CD4-positive, alpha-beta T cell (primary cell): Measurements from ENCODE around the gene NPPB. TPM values are rescaled to one million over a fixed set of nuclear protein-coding genes. Genes with fewer than 3 reads are reported as not detected.

ENCODE experiments used
- ATAC-seq: fragments of 200-7000 bp; cut with Tn5 transposase; one replicate; pipeline ENCODE4 v1.10.0; 2022; ENCODE audit warnings: mild to moderate bottlenecking; ENCODE audit not compliant: poor library complexity
- CTCF ChIA-PET: fragments of 350-600 bp; sonication (Branson Sonifier 250); formaldehyde crosslinking; loops from one replicate; lab custom pipeline; 2021; ENCODE audit warnings: antibody characterized with exemption, inconsistent platforms; lab: Charles Lee
- POLR2A ChIA-PET: fragments of 350-600 bp; sonication (Branson Sonifier 250); formaldehyde crosslinking; loops from one replicate; lab custom pipeline; 2021; ENCODE audit warnings: antibody characterized with exemption, inconsistent platforms; lab: Charles Lee
- DNase-seq, 14 experiments: peaks; one replicate each; pipeline ENCODE4 v3.0.0-alpha.2; 2013 to 2020; ENCODE audit warnings: mixed read lengths in 2 of 14
- H3K27ac ChIP-seq, 2 donors: one replicate each; pipeline versions ENCODE4 v1.5.1 to v1.7.0; 2013; ENCODE audit warnings: low read length in 2 of 2, low read depth in 1 of 2, mild to moderate bottlenecking in 1 of 2
- H3K27me3 ChIP-seq, 2 experiments: 1 replicate in 1 of 2; 2 replicates in 1 of 2; pipeline versions ENCODE4 v1.6.1 to v1.7.0; 2013; ENCODE audit warnings: low read length in 2 of 2, control low read depth in 1 of 2, mild to moderate bottlenecking in 1 of 2, moderate library complexity in 1 of 2; ENCODE audit not compliant: insufficient read depth in 2 of 2, control insufficient read depth in 1 of 2
- H3K36me3 ChIP-seq: one replicate; pipeline ENCODE4 v1.6.1; 2013; ENCODE audit warnings: low read length, control low read depth; ENCODE audit not compliant: insufficient read depth
- H3K4me1 ChIP-seq: one replicate; pipeline ENCODE4 v1.6.1; 2013; ENCODE audit warnings: low read length, control low read depth; ENCODE audit not compliant: insufficient read depth
- H3K4me3 ChIP-seq: one replicate; pipeline ENCODE4 v1.5.1; 2013; ENCODE audit warnings: mild to moderate bottlenecking, low read length, moderate library complexity
- H3K9me3 ChIP-seq, 2 experiments: 1 replicate in 1 of 2; 2 replicates in 1 of 2; pipeline versions ENCODE4 v1.6.1 to v1.7.0; 2013; ENCODE audit warnings: low read length in 2 of 2, mild to moderate bottlenecking in 2 of 2, control low read depth in 1 of 2, moderate library complexity in 1 of 2; ENCODE audit not compliant: control insufficient read depth in 1 of 2, insufficient read depth in 1 of 2
- H3K27ac Mint-ChIP-seq: one replicate; pipeline ENCODE4 v1.8.0; 2020; ENCODE audit warnings: mixed read lengths
- H3K27me3 Mint-ChIP-seq: one replicate; pipeline ENCODE4 v1.8.0; 2021; ENCODE audit warnings: mixed read lengths
- H3K36me3 Mint-ChIP-seq: one replicate; pipeline ENCODE4 v1.8.0; 2021; ENCODE audit warnings: low read depth, mixed read lengths
- H3K4me1 Mint-ChIP-seq: one replicate; pipeline ENCODE4 v1.8.0; 2021; ENCODE audit warnings: low read depth, mixed read lengths
- H3K4me3 Mint-ChIP-seq: one replicate; pipeline ENCODE4 v1.8.0; 2020; ENCODE audit warnings: mild to moderate bottlenecking, mixed read lengths
- H3K9me3 Mint-ChIP-seq: one replicate; pipeline ENCODE4 v1.8.0; 2020; ENCODE audit warnings: mixed read lengths
- CTCF ChIP-seq: fragments of 200-600 bp; IDR thresholded peaks from one replicate; pipeline ENCODE4 v1.8.0; 2022; ENCODE audit warnings: antibody characterized with exemption, mild to moderate bottlenecking
- intact Hi-C, 2 experiments: fragments of 100-400 bp; cut with DNase I in 1 of 2; cut with micrococcal nuclease in 1 of 2; formaldehyde crosslinking; loops; one replicate each; pipeline versions ENCODE4 v1.15.1 to v1.9.0; 2023 to 2025; cut with DNase I, micrococcal nuclease
- total RNA-seq, 174 experiments: library from RNA in 2 of 174; stranded (reverse) in 2 of 174; gene quantifications; one replicate each; pipeline ENCODE4 v1.2.3 and lab custom pipeline; 2021 to 2026

The NPPB gene
- total RNA-seq, 2 experiments from 2014 or later = not detected

- H3K9me3 Mint-ChIP-seq = no peaks in the 10 kb centered on the region
- Histone ChIP-seq H3K9me3 (peaks cover 0 to 12% of the 10 kb centered on the region in 2 experiments), H3K27me3 (peaks cover 4% of the 10 kb centered on the region in 2 experiments), H3K4me3 (no peak overlapping the region), H3K36me3 (no peaks in the 10 kb centered on the region), H3K4me1 (no peaks in the 10 kb centered on the region), H3K27ac (no peak overlapping the region)
- CTCF ChIA-PET = no interaction called here
- POLR2A ChIA-PET = interaction anchor here (0.9 kb wide), 1 partner anchor 30 kb away, joined by 4 read pairs; no protein-coding TSS in a partner anchor
- no peak overlapping the region for H3K4me3 Mint-ChIP-seq
- H3K27me3 Mint-ChIP-seq = peaks cover 17% of the 10 kb centered on the region
- DNase-seq (no peak), ATAC-seq (no peak)
- no peaks in the 10 kb centered on the region for H3K36me3 Mint-ChIP-seq
- H3K27ac Mint-ChIP-seq = no peak overlapping the region
- TF ChIP-seq CTCF = no peak
- intact Hi-C loops = no loop called here
- no peaks in the 10 kb centered on the region for H3K4me1 Mint-ChIP-seq
Measured at GRCh38 chr1:11878081-11878890, 19.5 kb upstream of the NPPB start.

GRCh38 chr1:11877074-11877473, 18.3 kb upstream of the NPPB start:
- no peaks in the 10 kb centered on the region for H3K4me1 Mint-ChIP-seq
- Histone ChIP-seq H3K27me3 (peaks cover 4% of the 10 kb centered on the region in 2 experiments), H3K4me3 (no peak overlapping the region), H3K4me1 (no peaks in the 10 kb centered on the region), H3K36me3 (no peaks in the 10 kb centered on the region), H3K9me3 (peaks cover 0 to 11% of the 10 kb centered on the region in 2 experiments), H3K27ac (no peak overlapping the region)
- H3K27ac Mint-ChIP-seq = no peak overlapping the region
- no peak for TF ChIP-seq CTCF
- no peak overlapping the region for H3K4me3 Mint-ChIP-seq
- no peak for DNase-seq
- POLR2A ChIA-PET = interaction anchor here (0.8 kb wide), 1 partner anchor 31 kb away, joined by 3 read pairs; no protein-coding TSS in a partner anchor
- H3K27me3 Mint-ChIP-seq = peaks cover 23% of the 10 kb centered on the region
- CTCF ChIA-PET = no interaction called here
- no peaks in the 10 kb centered on the region for H3K36me3 Mint-ChIP-seq
- no peaks in the 10 kb centered on the region for H3K9me3 Mint-ChIP-seq
- intact Hi-C loops = no loop called here
- no peak for ATAC-seq

GRCh38 chr1:11875094-11875493, 16.3 kb upstream of the NPPB start:
- H3K27me3 Mint-ChIP-seq = peaks cover 29% of the 10 kb centered on the region
- ChIA-PET CTCF (no interaction called here), POLR2A (no interaction called here)
- Histone ChIP-seq H3K4me3 (no peak overlapping the region), H3K4me1 (no peaks in the 10 kb centered on the region), H3K27me3 (peaks cover 4% of the 10 kb centered on the region in 2 experiments), H3K27ac (no peak overlapping the region), H3K36me3 (no peaks in the 10 kb centered on the region), H3K9me3 (peaks cover 0 to 5% of the 10 kb centered on the region in 2 experiments)
- no peak for TF ChIP-seq CTCF
- ATAC-seq = no peak
- H3K27ac Mint-ChIP-seq = no peak overlapping the region
- no peaks in the 10 kb centered on the region for H3K36me3 Mint-ChIP-seq
- H3K4me1 Mint-ChIP-seq = no peaks in the 10 kb centered on the region
- intact Hi-C loops = no loop called here
- H3K9me3 Mint-ChIP-seq = no peaks in the 10 kb centered on the region
- H3K4me3 Mint-ChIP-seq = no peak overlapping the region
- DNase-seq = no peak
